ENCODE data around the gene FASTKD3. TPM values are rescaled to one million over a fixed set of nuclear protein-coding genes. Genes with fewer than 3 reads are reported as not detected.

The FASTKD3 gene
- total and polyA plus RNA-seq, 2 experiments from 2014 or later: 10.4 to 10.9 TPM

DNA sequence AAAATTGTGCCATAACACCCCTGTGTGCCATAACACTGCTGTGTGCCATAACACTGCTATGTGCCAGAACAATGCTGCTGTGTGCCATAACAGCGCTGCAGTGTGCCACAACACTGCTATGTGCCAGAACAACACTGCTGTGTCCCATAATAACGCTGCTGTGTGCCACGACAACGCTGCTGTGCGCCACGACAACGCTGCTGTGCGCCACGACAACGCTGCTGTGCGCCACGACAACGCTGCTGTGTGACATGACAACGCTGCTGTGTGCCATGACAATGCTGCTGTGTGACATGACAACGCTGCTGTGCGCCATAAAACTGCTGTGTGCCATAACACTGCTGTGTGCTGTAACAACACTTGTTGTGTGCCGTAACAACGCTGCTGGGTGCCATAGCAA, 43.8 kb downstream of the FASTKD3 start:
- DNase-seq (ENCODE audit: low read depth in 1 of 2, low spot score in 1 of 2): no peak

DNA sequence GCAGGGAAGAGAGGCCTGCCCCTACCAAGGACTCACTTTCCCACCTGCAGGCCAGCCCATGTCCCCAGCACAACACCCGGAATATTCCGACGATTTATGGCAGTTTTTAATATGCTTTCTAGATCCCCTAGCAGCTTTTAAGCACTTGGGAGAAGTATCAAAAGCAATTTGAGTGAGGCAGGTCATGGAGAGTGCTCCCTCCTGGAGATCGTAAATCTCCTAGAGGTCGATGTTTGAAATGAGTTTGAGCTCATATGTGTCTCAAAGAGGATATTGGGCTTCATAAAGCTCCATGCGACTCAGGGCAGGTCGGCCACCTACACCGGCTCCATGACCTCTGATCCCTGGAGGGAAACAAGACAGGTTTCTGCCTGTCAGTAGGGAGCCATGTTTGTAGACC, 45.2 kb downstream of the FASTKD3 start:
- TF ChIP-seq, protein P1, sequence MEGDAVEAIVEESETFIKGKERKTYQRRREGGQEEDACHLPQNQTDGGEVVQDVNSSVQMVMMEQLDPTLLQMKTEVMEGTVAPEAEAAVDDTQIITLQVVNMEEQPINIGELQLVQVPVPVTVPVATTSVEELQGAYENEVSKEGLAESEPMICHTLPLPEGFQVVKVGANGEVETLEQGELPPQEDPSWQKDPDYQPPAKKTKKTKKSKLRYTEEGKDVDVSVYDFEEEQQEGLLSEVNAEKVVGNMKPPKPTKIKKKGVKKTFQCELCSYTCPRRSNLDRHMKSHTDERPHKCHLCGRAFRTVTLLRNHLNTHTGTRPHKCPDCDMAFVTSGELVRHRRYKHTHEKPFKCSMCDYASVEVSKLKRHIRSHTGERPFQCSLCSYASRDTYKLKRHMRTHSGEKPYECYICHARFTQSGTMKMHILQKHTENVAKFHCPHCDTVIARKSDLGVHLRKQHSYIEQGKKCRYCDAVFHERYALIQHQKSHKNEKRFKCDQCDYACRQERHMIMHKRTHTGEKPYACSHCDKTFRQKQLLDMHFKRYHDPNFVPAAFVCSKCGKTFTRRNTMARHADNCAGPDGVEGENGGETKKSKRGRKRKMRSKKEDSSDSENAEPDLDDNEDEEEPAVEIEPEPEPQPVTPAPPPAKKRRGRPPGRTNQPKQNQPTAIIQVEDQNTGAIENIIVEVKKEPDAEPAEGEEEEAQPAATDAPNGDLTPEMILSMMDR (IDR thresholded peaks at IDR 0.05; ENCODE audit: low read depth, low read length): no peak
- H3K9me3 ChIP-seq (ENCODE audit: low read depth): no peaks in the 10 kb centered on the region
- no peaks in the 10 kb centered on the region for H3K27me3 ChIP-seq
- H3K36me3 ChIP-seq: no peaks in the 10 kb centered on the region
- no peak overlapping the region for H3K4me3 ChIP-seq
- no peak overlapping the region for H3K27ac ChIP-seq
- no peaks in the 10 kb centered on the region for H3K4me1 ChIP-seq (ENCODE audit: low read depth)
- no peak for DNase-seq (ENCODE audit: low read depth in 1 of 2, low spot score in 1 of 2)

More for the DNA sequence above, 43.8 kb downstream of the FASTKD3 start:
- Histone ChIP-seq H3K9me3 (ENCODE audit: low read depth) (no peaks in the 10 kb centered on the region), H3K27ac (no peak overlapping the region), H3K4me3 (no peak overlapping the region), H3K27me3 (no peaks in the 10 kb centered on the region), H3K4me1 (ENCODE audit: low read depth) (no peaks in the 10 kb centered on the region), H3K36me3 (no peaks in the 10 kb centered on the region)
- TF ChIP-seq, protein P1 (IDR thresholded peaks at IDR 0.05; ENCODE audit: low read depth, low read length): no peak

DNA sequence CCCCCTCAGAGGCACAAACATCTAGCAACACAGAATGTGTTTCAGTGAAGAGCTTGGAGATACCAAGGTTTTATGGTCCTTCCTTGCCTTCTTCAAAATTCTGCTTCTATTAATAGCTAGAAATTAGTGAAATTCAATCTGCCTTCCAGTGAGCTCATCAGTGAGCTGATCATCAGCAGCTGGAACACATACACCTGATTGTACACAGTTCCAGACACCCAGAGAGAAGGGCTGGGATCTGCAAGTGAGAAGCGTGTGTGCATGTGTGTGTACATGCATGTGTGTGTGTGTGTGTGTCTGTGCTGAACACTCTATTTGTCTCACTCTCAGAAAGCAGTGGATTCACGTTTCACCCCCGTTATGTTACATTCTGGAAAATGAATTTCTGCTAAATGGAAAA, 46.4 kb downstream of the FASTKD3 start:
- no peaks in the 10 kb centered on the region for H3K36me3 ChIP-seq
- DNase-seq (ENCODE audit: low read depth in 1 of 2, low spot score in 1 of 2): no peak
- H3K9me3 ChIP-seq (ENCODE audit: low read depth): no peaks in the 10 kb centered on the region
- TF ChIP-seq, protein P1 (IDR thresholded peaks at IDR 0.05; ENCODE audit: low read depth, low read length): no peak
- H3K4me3 ChIP-seq: no peak overlapping the region
- H3K4me1 ChIP-seq (ENCODE audit: low read depth): no peaks in the 10 kb centered on the region
- H3K27ac ChIP-seq: no peak overlapping the region
- H3K27me3 ChIP-seq: no peaks in the 10 kb centered on the region

DNA sequence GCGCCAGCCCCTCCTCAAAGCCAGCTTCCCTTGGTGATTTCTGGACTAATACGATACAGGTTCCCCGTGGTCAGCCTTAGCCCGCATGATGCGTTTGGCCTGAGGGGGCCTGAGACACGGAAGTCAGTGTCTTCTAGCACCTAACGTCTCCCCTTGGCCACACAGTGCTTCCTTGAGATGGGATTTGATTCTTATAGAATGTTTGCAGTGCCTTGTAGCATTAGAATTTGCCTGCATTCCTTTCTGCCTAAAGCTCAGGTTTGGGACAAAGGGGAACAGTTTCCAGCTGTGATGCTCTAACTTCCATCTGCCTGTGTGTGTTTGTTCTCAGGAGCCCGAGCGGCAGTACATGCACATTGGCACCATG, 52.3 kb downstream of the FASTKD3 start:
- H3K27me3 ChIP-seq: no peaks in the 10 kb centered on the region
- no peak overlapping the region for H3K4me3 ChIP-seq
- DNase-seq (ENCODE audit: low read depth in 1 of 2, low spot score in 1 of 2): no peak
- no peaks in the 10 kb centered on the region for H3K9me3 ChIP-seq (ENCODE audit: low read depth)
- H3K4me1 ChIP-seq (ENCODE audit: low read depth): no peaks in the 10 kb centered on the region
- no peak overlapping the region for H3K27ac ChIP-seq
- no peaks in the 10 kb centered on the region for H3K36me3 ChIP-seq
- TF ChIP-seq, protein P1 (IDR thresholded peaks at IDR 0.05; ENCODE audit: low read depth, low read length): no peak

DNA sequence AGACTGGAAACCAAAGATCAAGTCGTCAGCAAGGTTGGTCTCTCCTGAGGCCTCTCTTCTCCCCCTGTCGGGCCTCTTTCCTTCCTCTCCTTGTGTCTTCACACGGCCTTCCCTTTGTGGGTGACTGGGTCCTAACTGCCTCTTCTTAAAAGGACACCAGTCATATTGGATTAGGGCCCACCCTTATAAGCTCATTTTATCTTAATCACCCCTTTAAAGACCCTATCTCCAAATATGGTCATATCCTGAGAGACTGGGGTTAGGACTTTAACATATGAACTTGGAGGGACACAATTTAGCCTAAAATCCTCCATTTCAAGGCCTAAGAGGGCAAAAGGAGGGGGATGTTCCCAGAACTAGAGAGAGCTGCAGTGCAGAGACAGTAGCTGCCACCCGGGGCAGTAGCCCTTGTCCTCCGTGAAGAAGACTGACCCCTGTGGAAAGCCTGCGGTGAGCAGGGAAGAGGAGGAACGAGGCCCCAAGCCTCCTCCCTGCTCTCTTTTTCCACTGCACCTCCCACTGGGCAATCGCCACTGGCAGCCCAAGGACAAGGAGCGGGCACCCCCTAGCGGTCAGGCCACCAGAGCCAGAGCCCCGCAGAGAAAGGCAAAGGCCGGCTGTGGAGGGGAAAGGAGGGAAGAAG, 52.8 kb downstream of the FASTKD3 start:
- Histone ChIP-seq H3K27ac (no peak overlapping the region), H3K9me3 (ENCODE audit: low read depth) (no peaks in the 10 kb centered on the region), H3K36me3 (no peaks in the 10 kb centered on the region), H3K4me3 (no peak overlapping the region), H3K4me1 (ENCODE audit: low read depth) (no peaks in the 10 kb centered on the region), H3K27me3 (no peaks in the 10 kb centered on the region)
- DNase-seq (ENCODE audit: low read depth in 1 of 2, low spot score in 1 of 2): peak; percentile 81 to 91
- TF ChIP-seq, protein P1 (IDR thresholded peaks at IDR 0.05; ENCODE audit: low read depth, low read length): peak; percentile 99

All from cardiac muscle cell (in vitro differentiated cells and primary cell).